ENCODE measurements around the gene NTM.

GRCh38 chr11:131827430-131827829, 457.0 kb downstream of the NTM start:
- TF ChIP-seq CTCF (IDR thresholded peaks at IDR 0.05) (no peak), EP300 (IDR thresholded peaks at IDR 0.05) (no peak), POLR2A (IDR thresholded peaks at IDR 0.05) (no peak), POLR2AphosphoS5 (IDR thresholded peaks at IDR 0.05) (no peak)
